ENCODE results near the gene TMEM41A.

The TMEM41A gene

GRCh38 chr3:185530856-185531255 is 32.0 kb upstream of the TMEM41A start:
- ChIA-PET CTCF (interaction anchor here (0.9 kb wide), 1 partner anchor 19 kb away, joined by 3 read pairs; no protein-coding TSS in a partner anchor), POLR2A (no interaction called here)
- no peak for DNase-seq
- no peaks in the 10 kb centered on the region for H3K9me3 ChIP-seq (ENCODE audit: control extremely low read depth in 1 of 5, control insufficient read depth in 4 of 5, insufficient read depth in 2 of 5, low read depth in 1 of 5, low read length in 4 of 5)
- no peaks in the 10 kb centered on the region for H3K36me3 ChIP-seq (ENCODE audit: control insufficient read depth in 4 of 4, insufficient read depth in 4 of 4, low read length in 3 of 4)
- H3K4me1 ChIP-seq (ENCODE audit: control extremely low read depth in 1 of 4, control insufficient read depth in 4 of 4, insufficient read depth in 4 of 4, low read length in 3 of 4) = no peaks in the 10 kb centered on the region
- no peak overlapping the region for H3K4me3 ChIP-seq (ENCODE audit: control insufficient read depth in 1 of 7, extremely low read depth in 1 of 7, insufficient read depth in 4 of 7, low read depth in 2 of 7, low read length in 6 of 7)
- no peak overlapping the region for H3K27ac ChIP-seq (ENCODE audit: insufficient read depth in 1 of 2, low read depth in 1 of 2, low read length in 2 of 2, poor library complexity in 1 of 2, severe bottlenecking in 2 of 2)
- no peaks in the 10 kb centered on the region for H3K27me3 ChIP-seq (replicated peaks in 2 of 5; ENCODE audit: control insufficient read depth in 4 of 5, insufficient read depth in 5 of 5, low read length in 4 of 5)
- no CpG with 5 or more reads among the region's 5 CpGs for WGBS (ENCODE audit: insufficient coverage)

GRCh38 chr3:185528532-185528931 is 29.7 kb upstream of the TMEM41A start:
- no peaks in the 10 kb centered on the region for H3K27me3 ChIP-seq (replicated peaks in 2 of 5; ENCODE audit: control insufficient read depth in 4 of 5, insufficient read depth in 5 of 5, low read length in 4 of 5)

GRCh38 chr3:185527364-185527763 is 28.5 kb upstream of the TMEM41A start:
- WGBS (ENCODE audit: insufficient coverage) = 92% methylated on average over 9 of the region's 9 CpGs
- H3K4me1 ChIP-seq (ENCODE audit: control extremely low read depth in 1 of 4, control insufficient read depth in 4 of 4, insufficient read depth in 4 of 4, low read length in 3 of 4) = no peaks in the 10 kb centered on the region
- no peaks in the 10 kb centered on the region for H3K36me3 ChIP-seq (ENCODE audit: control insufficient read depth in 4 of 4, insufficient read depth in 4 of 4, low read length in 3 of 4)
- POLR2A ChIA-PET = no interaction called here
- H3K27me3 ChIP-seq (replicated peaks in 2 of 5; ENCODE audit: control insufficient read depth in 4 of 5, insufficient read depth in 5 of 5, low read length in 4 of 5) = no peaks in the 10 kb centered on the region
- H3K4me3 ChIP-seq (ENCODE audit: control insufficient read depth in 1 of 7, extremely low read depth in 1 of 7, insufficient read depth in 4 of 7, low read depth in 2 of 7, low read length in 6 of 7) = no peak overlapping the region
- H3K9me3 ChIP-seq (ENCODE audit: control extremely low read depth in 1 of 5, control insufficient read depth in 4 of 5, insufficient read depth in 2 of 5, low read depth in 1 of 5, low read length in 4 of 5) = no peaks in the 10 kb centered on the region
- no peak for DNase-seq
- no peak overlapping the region for H3K27ac ChIP-seq (ENCODE audit: insufficient read depth in 1 of 2, low read depth in 1 of 2, low read length in 2 of 2, poor library complexity in 1 of 2, severe bottlenecking in 2 of 2)
- CTCF ChIA-PET = interaction anchor here (1.3 kb wide), 1 partner anchor 48 kb away, joined by 3 read pairs; no protein-coding TSS in a partner anchor

More at GRCh38 chr3:185528532-185528931, 29.7 kb upstream of the TMEM41A start:
- Histone ChIP-seq H3K4me1 (ENCODE audit: control extremely low read depth in 1 of 4, control insufficient read depth in 4 of 4, insufficient read depth in 4 of 4, low read length in 3 of 4) (no peaks in the 10 kb centered on the region), H3K36me3 (ENCODE audit: control insufficient read depth in 4 of 4, insufficient read depth in 4 of 4, low read length in 3 of 4) (no peaks in the 10 kb centered on the region), H3K27ac (ENCODE audit: insufficient read depth in 1 of 2, low read depth in 1 of 2, low read length in 2 of 2, poor library complexity in 1 of 2, severe bottlenecking in 2 of 2) (no peak overlapping the region), H3K4me3 (ENCODE audit: control insufficient read depth in 1 of 7, extremely low read depth in 1 of 7, insufficient read depth in 4 of 7, low read depth in 2 of 7, low read length in 6 of 7) (no peak overlapping the region), H3K9me3 (ENCODE audit: control extremely low read depth in 1 of 5, control insufficient read depth in 4 of 5, insufficient read depth in 2 of 5, low read depth in 1 of 5, low read length in 4 of 5) (no peaks in the 10 kb centered on the region)
- 95% methylated on average over 2 of the region's 6 CpGs for WGBS (ENCODE audit: insufficient coverage)
- CTCF ChIA-PET = interaction anchor here (1.3 kb wide), 1 partner anchor 47 kb away, joined by 3 read pairs; no protein-coding TSS in a partner anchor
- POLR2A ChIA-PET = no interaction called here
- DNase-seq = peak in 1 of 3 donors; percentile 4

GRCh38 chr3:185526349-185526951 is 27.6 kb upstream of the TMEM41A start:
- Histone ChIP-seq H3K4me3 (ENCODE audit: control insufficient read depth in 1 of 7, extremely low read depth in 1 of 7, insufficient read depth in 4 of 7, low read depth in 2 of 7, low read length in 6 of 7) (no peak overlapping the region), H3K9me3 (ENCODE audit: control extremely low read depth in 1 of 5, control insufficient read depth in 4 of 5, insufficient read depth in 2 of 5, low read depth in 1 of 5, low read length in 4 of 5) (no peaks in the 10 kb centered on the region), H3K4me1 (ENCODE audit: control extremely low read depth in 1 of 4, control insufficient read depth in 4 of 4, insufficient read depth in 4 of 4, low read length in 3 of 4) (no peaks in the 10 kb centered on the region), H3K27ac (ENCODE audit: insufficient read depth in 1 of 2, low read depth in 1 of 2, low read length in 2 of 2, poor library complexity in 1 of 2, severe bottlenecking in 2 of 2) (no peak overlapping the region), H3K27me3 (replicated peaks in 2 of 5; ENCODE audit: control insufficient read depth in 4 of 5, insufficient read depth in 5 of 5, low read length in 4 of 5) (no peaks in the 10 kb centered on the region), H3K36me3 (ENCODE audit: control insufficient read depth in 4 of 4, insufficient read depth in 4 of 4, low read length in 3 of 4) (no peaks in the 10 kb centered on the region)
- no peak for DNase-seq
- WGBS (ENCODE audit: insufficient coverage) = no CpG with 5 or more reads among the region's 2 CpGs
- ChIA-PET CTCF (no interaction called here), POLR2A (no interaction called here)

- Histone ChIP-seq H3K27ac (ENCODE audit: insufficient read depth in 1 of 2, low read depth in 1 of 2, low read length in 2 of 2, poor library complexity in 1 of 2, severe bottlenecking in 2 of 2) (no peak overlapping the region), H3K36me3 (ENCODE audit: control insufficient read depth in 4 of 4, insufficient read depth in 4 of 4, low read length in 3 of 4) (no peaks in the 10 kb centered on the region), H3K4me3 (ENCODE audit: control insufficient read depth in 1 of 7, extremely low read depth in 1 of 7, insufficient read depth in 4 of 7, low read depth in 2 of 7, low read length in 6 of 7) (no peak overlapping the region), H3K27me3 (replicated peaks in 2 of 5; ENCODE audit: control insufficient read depth in 4 of 5, insufficient read depth in 5 of 5, low read length in 4 of 5) (peaks cover 0 to 2% (median 0%) of the 10 kb centered on the region in 5 experiments), H3K4me1 (ENCODE audit: control extremely low read depth in 1 of 4, control insufficient read depth in 4 of 4, insufficient read depth in 4 of 4, low read length in 3 of 4) (no peaks in the 10 kb centered on the region), H3K9me3 (ENCODE audit: control extremely low read depth in 1 of 5, control insufficient read depth in 4 of 5, insufficient read depth in 2 of 5, low read depth in 1 of 5, low read length in 4 of 5) (no peaks in the 10 kb centered on the region)
- DNase-seq = no peak
- POLR2A ChIA-PET = no interaction called here
- 95% methylated on average over 7 of the region's 7 CpGs for WGBS (ENCODE audit: insufficient coverage)
- CTCF ChIA-PET = interaction anchor here (1.3 kb wide), 1 partner anchor 37 kb away, joined by 3 read pairs; no protein-coding TSS in a partner anchor
Observed at GRCh38 chr3:185521349-185522138, 22.7 kb upstream of the TMEM41A start.

- Histone ChIP-seq H3K9me3 (ENCODE audit: control extremely low read depth in 1 of 5, control insufficient read depth in 4 of 5, insufficient read depth in 2 of 5, low read depth in 1 of 5, low read length in 4 of 5) (no peaks in the 10 kb centered on the region), H3K27me3 (replicated peaks in 2 of 5; ENCODE audit: control insufficient read depth in 4 of 5, insufficient read depth in 5 of 5, low read length in 4 of 5) (peaks cover 0 to 5% (median 0%) of the 10 kb centered on the region in 5 experiments), H3K27ac (ENCODE audit: insufficient read depth in 1 of 2, low read depth in 1 of 2, low read length in 2 of 2, poor library complexity in 1 of 2, severe bottlenecking in 2 of 2) (no peak overlapping the region), H3K36me3 (ENCODE audit: control insufficient read depth in 4 of 4, insufficient read depth in 4 of 4, low read length in 3 of 4) (no peaks in the 10 kb centered on the region), H3K4me1 (ENCODE audit: control extremely low read depth in 1 of 4, control insufficient read depth in 4 of 4, insufficient read depth in 4 of 4, low read length in 3 of 4) (no peaks in the 10 kb centered on the region), H3K4me3 (ENCODE audit: control insufficient read depth in 1 of 7, extremely low read depth in 1 of 7, insufficient read depth in 4 of 7, low read depth in 2 of 7, low read length in 6 of 7) (no peak overlapping the region)
- no peak for DNase-seq
- ChIA-PET POLR2A (no interaction called here), CTCF (interaction anchor here (0.7 kb wide), 1 partner anchor 35 kb away, joined by 3 read pairs; no protein-coding TSS in a partner anchor)
- 90% methylated on average over 2 of the region's 5 CpGs for WGBS (ENCODE audit: insufficient coverage)
Observed at GRCh38 chr3:185519021-185519420, 20.2 kb upstream of the TMEM41A start.

All from common myeloid progenitor, CD34-positive (primary cell).